NCI-H69 (cell line): Measurements from ENCODE around the gene UHRF1.

Experiments
- DNase-seq: peaks from one replicate; lab custom pipeline; 2025; lab: John Stamatoyannopoulos, UW

The UHRF1 gene

GRCh38 chr19:4990306-4990705, 81.0 kb downstream of the UHRF1 start:
- DNase-seq: no peak

DNA sequence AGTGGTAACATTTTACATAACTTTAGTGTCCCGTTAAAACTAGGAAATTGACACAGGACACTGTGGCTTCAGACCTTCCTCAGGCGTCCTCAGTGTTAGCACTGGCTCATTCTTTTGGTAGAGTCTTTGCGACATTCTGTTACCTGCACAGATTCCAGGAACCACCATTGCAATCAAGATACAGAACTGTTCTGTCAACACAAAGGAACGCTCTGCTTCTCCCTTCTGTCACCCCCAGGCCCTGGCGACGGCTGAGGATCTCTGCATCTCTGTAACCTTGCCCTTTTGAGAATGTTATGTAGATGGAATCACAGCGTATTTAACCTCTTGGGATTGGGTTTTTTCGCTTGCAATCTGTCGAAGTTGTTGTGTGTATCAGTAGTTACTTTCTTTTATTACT, 82.2 kb downstream of the UHRF1 start:
- DNase-seq: no peak

GRCh38 chr19:4991996-4992698, 82.8 kb downstream of the UHRF1 start:
- DNase-seq: no peak

DNA sequence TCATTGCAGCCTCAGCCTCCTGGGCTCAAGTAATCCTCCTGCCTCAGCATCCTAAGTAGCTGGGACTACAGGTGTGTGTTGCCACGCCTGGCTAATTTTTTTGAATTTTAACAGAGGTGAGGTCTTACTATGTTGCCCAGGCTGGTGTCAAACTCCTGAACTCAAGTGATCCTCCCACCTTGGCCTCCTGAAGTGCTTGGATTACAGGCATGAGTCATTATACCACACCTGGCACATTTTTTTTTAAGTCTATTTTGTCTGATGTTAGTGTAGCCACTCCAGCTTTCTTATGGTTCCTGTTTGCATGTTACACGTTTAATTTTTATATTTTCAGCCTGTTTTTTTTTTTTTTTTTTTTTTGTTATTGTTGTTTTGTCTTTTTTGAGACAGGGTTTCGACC, 84.4 kb downstream of the UHRF1 start:
- peak; percentile 43 for DNase-seq

DNA sequence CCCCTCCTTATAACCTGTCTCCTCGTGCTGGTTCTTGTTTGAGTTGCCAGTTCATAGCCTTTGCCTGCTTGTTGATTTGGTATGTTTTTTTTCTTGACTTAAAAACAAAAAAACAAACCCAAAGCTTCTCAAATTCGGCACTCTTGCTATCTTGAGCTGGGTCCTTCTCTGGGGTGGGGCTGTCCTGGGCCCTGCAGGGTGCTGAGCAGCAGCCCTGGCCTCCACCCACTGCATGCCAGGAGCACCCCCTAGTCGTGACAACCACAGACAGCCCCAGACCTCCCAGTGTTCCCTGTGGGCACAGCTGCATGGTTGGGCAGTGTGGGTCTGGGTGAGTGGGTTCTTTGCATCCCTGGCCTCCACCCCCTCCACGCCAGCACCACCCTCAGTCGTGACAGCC, 87.4 kb downstream of the UHRF1 start:
- no peak for DNase-seq

DNA sequence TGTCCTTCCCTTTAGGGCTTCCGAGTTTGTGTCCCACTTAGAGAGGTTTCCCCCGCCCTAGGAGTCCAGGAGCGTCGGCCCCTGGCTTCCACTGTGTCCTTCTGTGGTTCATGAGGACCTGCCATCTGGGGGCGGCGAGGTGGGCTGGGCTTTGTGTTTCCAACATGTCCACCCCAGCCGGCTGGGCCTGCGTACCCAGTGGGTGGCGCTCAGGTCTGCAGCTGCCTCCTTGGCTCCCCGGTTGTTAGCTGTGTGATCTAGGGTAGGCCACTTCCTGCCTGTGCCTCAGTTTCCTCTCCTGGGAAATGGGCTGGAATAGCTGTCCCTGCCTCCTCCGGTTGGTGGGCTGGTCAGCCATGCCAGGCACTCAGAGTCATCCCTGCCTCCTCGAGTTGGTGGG, 88.0 kb downstream of the UHRF1 start:
- DNase-seq: no peak

DNA sequence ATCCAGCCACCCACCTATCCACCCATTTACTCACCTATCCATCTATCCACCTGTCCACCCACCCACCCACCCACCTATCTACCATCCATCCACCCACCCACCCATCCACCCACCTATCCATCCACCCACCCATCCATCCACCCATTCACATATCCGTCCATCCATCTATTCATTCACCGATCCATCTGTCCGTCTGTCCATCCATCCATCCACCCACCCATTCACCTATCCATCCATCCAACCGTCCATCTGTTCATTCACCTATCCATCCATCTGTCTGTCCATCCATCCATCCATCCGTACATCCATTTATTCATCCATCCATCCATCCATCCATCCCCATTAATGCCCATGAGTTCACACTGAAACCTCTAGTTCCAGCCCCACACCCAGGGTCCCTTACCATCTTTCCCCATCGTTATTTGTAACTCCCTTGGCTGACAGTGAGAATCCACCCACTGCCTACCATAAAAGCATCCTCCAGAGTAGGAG, 90.9 kb downstream of the UHRF1 start:
- DNase-seq: no peak

GRCh38 chr19:5001615-5002014, 92.3 kb downstream of the UHRF1 start:
- DNase-seq: peak; percentile 48

GRCh38 chr19:5002143-5002542, 92.8 kb downstream of the UHRF1 start:
- peak; percentile 31 for DNase-seq

GRCh38 chr19:5003781-5004180, 94.5 kb downstream of the UHRF1 start:
- no peak for DNase-seq

DNA sequence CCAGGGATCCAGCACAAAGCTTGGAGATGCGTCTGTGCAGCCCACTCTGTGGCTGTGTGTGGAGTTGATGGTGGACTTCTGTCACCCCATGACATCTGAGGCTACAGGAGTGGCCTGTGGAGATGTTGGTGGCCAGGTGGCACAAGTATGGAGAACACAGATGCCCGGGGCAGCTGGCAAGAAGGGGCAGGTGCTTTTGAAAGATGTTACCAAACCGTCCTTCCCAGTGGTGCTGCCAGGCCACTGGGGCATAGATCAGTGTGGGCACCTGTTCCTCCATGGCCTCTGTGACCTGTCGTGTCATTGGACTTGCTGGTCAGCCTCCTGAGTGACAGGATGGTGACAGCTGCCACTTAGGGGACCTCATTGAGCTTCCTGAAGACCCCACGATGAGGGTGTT, 95.8 kb downstream of the UHRF1 start:
- DNase-seq: no peak

GRCh38 chr19:5006201-5006600, 96.9 kb downstream of the UHRF1 start:
- no peak for DNase-seq

- DNase-seq: no peak
Observed at GRCh38 chr19:5006821-5007220, 97.5 kb downstream of the UHRF1 start.
